Ishikawa (cell line): ENCODE results near the gene HSCB.

ENCODE experiments used
- CEBPB ChIP-seq: IDR thresholded peaks from 2 replicates; pipeline ENCODE4 v1.6.1; 2012
- CREB1 ChIP-seq: IDR thresholded peaks from 2 replicates; pipeline ENCODE4 v1.6.1; 2012; ENCODE audit warnings: low read depth
- EGR1 ChIP-seq: IDR thresholded peaks from 2 replicates; pipeline ENCODE4 v1.6.1; 2012
- EP300 ChIP-seq: IDR thresholded peaks from 2 replicates; pipeline ENCODE4 v1.6.1; 2012; ENCODE audit warnings: borderline replicate concordance
- FOXM1 ChIP-seq: IDR thresholded peaks from 2 replicates; pipeline ENCODE4 v1.6.1; 2012; ENCODE audit warnings: low read depth, borderline replicate concordance
- NFIC ChIP-seq: IDR thresholded peaks from 2 replicates; pipeline ENCODE4 v1.6.1; 2012
- RAD21 ChIP-seq: IDR thresholded peaks from 2 replicates; pipeline ENCODE4 v1.6.1; 2012; ENCODE audit warnings: low read depth
- TAF1 ChIP-seq: IDR thresholded peaks from 2 replicates; pipeline ENCODE4 v1.6.1; 2012; ENCODE audit warnings: low read depth, mild to moderate bottlenecking
- TCF12 ChIP-seq: IDR thresholded peaks from 2 replicates; pipeline ENCODE4 v1.6.1; 2012; ENCODE audit warnings: low read depth
- TEAD4 ChIP-seq: IDR thresholded peaks from 2 replicates; pipeline ENCODE4 v1.6.1; 2012
- YY1 ChIP-seq: IDR thresholded peaks from 2 replicates; pipeline ENCODE4 v1.6.1; 2012; ENCODE audit warnings: low read depth
- ZBTB7A ChIP-seq: IDR thresholded peaks from 2 replicates; pipeline ENCODE4 v1.6.1; 2012; ENCODE audit warnings: low read depth
- TF ChIP-seq, protein P1 (sequence below): IDR thresholded peaks from 2 replicates; pipeline ENCODE4 v1.6.1; 2012
- TF ChIP-seq, protein P2 (sequence below): IDR thresholded peaks from 2 replicates; pipeline ENCODE4 v1.6.1; 2012; ENCODE audit warnings: low read depth, mild to moderate bottlenecking
- TF ChIP-seq, protein P3 (sequence below): IDR thresholded peaks from 2 replicates; pipeline ENCODE4 v1.6.1; 2012

Gene HSCB

DNA sequence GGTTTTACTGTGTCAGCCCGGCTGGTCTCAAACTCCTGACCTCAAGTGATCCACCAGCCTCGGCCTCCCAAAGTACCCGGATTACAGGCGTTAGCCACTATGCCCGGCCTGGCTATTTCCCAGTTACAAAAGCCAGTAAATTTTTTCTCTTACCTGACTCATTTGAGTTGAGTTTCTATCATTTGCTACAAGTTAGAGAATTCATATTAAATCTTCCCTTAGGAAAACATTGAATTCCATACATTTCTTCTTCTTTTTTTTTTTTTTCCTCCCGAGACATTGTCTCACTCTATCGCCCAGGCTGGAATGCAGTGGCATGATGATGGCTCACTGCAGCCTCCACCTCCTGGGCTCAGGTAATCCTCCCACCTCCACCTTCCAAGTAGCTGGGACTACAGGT, 26.2 kb upstream of the HSCB start:
- 0 out of 2 replicates have a peak, but pooled peaks have one; percentile 36 for TF ChIP-seq TEAD4
- TF ChIP-seq ZBTB7A = no peak

DNA sequence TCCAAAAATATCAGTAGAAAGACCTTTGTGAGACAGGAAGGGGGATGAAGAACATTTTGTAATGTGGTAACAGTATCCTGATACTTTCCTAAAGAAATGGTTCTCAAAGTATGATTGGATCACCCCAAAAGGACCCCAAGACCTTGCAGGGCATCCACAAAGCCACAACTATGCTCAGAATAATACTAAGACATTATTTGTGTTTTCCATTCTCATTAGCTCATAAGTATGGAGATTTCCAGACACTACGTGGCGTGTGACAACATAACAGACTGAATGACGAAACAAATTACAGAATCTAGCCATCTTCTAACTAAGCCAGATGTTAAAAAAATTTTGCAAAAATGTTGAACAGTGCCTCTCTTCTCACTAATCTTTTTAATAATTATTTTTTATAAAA, 25.2 kb upstream of the HSCB start:
- TF ChIP-seq TEAD4 (no peak), EGR1 (no peak), CEBPB (no peak), TAF1 (no peak), FOXM1 (no peak), YY1 (no peak), ZBTB7A (no peak), CREB1 (no peak), EP300 (no peak), RAD21 (no peak), NFIC (no peak)
- TF ChIP-seq, protein P1, sequence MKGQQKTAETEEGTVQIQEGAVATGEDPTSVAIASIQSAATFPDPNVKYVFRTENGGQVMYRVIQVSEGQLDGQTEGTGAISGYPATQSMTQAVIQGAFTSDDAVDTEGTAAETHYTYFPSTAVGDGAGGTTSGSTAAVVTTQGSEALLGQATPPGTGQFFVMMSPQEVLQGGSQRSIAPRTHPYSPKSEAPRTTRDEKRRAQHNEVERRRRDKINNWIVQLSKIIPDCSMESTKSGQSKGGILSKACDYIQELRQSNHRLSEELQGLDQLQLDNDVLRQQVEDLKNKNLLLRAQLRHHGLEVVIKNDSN = no peak
- TF ChIP-seq, protein P2, sequence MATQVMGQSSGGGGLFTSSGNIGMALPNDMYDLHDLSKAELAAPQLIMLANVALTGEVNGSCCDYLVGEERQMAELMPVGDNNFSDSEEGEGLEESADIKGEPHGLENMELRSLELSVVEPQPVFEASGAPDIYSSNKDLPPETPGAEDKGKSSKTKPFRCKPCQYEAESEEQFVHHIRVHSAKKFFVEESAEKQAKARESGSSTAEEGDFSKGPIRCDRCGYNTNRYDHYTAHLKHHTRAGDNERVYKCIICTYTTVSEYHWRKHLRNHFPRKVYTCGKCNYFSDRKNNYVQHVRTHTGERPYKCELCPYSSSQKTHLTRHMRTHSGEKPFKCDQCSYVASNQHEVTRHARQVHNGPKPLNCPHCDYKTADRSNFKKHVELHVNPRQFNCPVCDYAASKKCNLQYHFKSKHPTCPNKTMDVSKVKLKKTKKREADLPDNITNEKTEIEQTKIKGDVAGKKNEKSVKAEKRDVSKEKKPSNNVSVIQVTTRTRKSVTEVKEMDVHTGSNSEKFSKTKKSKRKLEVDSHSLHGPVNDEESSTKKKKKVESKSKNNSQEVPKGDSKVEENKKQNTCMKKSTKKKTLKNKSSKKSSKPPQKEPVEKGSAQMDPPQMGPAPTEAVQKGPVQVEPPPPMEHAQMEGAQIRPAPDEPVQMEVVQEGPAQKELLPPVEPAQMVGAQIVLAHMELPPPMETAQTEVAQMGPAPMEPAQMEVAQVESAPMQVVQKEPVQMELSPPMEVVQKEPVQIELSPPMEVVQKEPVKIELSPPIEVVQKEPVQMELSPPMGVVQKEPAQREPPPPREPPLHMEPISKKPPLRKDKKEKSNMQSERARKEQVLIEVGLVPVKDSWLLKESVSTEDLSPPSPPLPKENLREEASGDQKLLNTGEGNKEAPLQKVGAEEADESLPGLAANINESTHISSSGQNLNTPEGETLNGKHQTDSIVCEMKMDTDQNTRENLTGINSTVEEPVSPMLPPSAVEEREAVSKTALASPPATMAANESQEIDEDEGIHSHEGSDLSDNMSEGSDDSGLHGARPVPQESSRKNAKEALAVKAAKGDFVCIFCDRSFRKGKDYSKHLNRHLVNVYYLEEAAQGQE = no peak

DNA sequence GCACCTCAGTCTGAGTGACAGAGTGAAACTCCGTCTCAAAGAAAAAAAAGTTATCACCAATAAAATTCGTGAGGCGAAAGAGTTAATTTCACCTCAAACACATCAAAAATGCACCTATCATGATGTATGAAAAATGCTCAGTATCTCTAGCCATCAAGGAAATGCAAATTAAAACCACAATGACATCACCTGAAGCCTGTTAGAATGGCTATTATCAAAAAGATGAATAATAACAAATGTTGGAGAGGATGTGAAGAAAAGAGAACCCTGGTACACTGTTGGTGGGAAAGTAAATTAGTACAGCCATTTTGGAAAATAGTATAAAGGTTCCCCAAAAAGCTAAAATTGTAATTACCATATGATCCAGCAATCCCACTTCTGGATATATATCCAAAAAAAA, 23.8 kb upstream of the HSCB start:
- TF ChIP-seq ZBTB7A = no peak
- TF ChIP-seq YY1 = no peak
- no peak for TF ChIP-seq EGR1
- TF ChIP-seq TEAD4 = no peak
- TF ChIP-seq, protein P2 = no peak
- TF ChIP-seq EP300 = no peak
- no peak for TF ChIP-seq RAD21
- TF ChIP-seq FOXM1 = no peak

DNA sequence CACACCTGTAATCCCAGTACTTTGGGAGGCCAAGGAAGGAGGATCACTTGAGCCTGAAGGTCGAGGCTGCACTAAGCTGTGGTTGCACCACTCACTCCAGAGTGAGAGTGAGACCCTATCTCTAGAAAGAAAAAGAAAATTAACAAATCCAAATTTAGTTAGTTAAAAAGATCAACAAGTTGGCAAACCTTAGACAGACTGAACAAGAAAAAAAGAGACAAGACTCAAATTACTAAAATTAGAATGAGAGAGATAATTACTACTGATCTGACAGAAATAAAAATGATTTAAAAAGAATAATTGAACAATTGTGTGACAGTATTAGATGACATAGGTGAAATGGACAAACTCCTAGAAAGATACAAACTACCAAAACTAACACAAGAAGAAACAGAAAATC, 13.8 kb upstream of the HSCB start:
- no peak for TF ChIP-seq EGR1
- no peak for TF ChIP-seq NFIC
- no peak for TF ChIP-seq TEAD4
- TF ChIP-seq, protein P2 = no peak
- TF ChIP-seq RAD21 = no peak
- TF ChIP-seq, protein P3, sequence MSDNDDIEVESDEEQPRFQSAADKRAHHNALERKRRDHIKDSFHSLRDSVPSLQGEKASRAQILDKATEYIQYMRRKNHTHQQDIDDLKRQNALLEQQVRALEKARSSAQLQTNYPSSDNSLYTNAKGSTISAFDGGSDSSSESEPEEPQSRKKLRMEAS = no peak
- TF ChIP-seq CREB1 = no peak
- TF ChIP-seq FOXM1 = no peak
- TF ChIP-seq, protein P1 = no peak
- TF ChIP-seq YY1 = no peak
- TF ChIP-seq TCF12 = no peak
- no peak for TF ChIP-seq EP300
- TF ChIP-seq ZBTB7A = no peak
- no peak for TF ChIP-seq TAF1
- TF ChIP-seq CEBPB = no peak

DNA sequence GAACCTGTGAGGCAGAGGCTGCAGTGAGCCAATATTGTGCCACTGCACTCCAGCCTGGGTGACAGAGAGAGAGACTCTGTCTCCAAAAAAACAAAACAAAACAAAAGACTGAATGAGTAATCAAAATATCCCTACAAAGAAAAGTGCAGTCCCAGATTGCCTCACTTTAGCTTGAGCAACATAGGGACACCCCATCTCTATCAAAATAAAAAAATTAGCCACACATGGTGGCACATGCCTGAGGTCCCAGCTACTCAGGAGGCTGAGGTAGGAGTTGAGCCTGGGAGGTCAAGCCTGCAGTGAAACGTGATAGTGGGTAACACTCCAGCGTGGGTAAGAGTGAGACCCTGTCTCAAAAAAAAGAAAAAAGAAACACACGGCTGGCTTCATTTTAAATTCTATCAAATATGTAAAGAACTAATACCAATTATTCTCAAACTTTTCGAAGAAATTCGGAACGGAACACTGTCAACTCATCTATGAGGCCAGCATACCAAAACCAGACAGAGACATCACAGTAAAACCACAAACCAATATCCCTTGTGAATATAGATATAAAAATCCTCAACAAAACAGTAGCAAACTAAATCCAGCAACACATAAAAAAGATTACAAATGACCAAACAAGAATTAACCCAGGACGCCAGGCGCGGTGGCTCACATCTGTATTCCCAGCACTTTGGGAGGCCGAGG, 13.1 kb upstream of the HSCB start:
- TF ChIP-seq YY1 (no peak), RAD21 (no peak), CREB1 (no peak), EGR1 (no peak), NFIC (no peak), ZBTB7A (no peak), TEAD4 (no peak), FOXM1 (no peak), EP300 (no peak), CEBPB (no peak), TCF12 (no peak)
- TF ChIP-seq, protein P2 = no peak
- TF ChIP-seq, protein P3 = no peak
- TF ChIP-seq, protein P1 = no peak
